ENCODE measurements around the gene NEGR1.

Gene NEGR1

DNA sequence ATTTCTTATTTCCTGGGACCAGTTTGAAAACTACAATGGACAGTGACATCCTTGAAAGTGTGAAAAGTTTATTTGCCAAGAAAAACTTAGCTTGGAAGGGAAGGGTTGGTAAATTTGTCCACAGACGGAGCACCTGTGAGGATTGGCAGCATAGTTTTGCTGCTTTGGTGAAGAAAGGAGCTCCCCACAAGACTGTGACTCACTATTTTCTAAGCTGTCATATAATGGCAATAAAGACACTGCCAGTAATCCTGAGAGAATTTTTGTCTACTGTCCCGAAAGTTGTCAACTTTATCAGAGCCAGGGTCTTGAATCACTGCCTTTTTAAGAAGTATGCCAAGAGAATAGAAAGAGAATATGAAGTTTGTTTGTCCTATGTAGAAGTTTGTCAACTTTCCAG, 230.8 kb downstream of the NEGR1 start:
- in situ Hi-C loops (cut with MboI; ENCODE audit: low sequenced_read_pairs) = no loop called here

- in situ Hi-C loops (cut with MboI; ENCODE audit: low sequenced_read_pairs) = no loop called here
Observed at GRCh38 chr1:72050551-72050950, 231.8 kb downstream of the NEGR1 start.

DNA sequence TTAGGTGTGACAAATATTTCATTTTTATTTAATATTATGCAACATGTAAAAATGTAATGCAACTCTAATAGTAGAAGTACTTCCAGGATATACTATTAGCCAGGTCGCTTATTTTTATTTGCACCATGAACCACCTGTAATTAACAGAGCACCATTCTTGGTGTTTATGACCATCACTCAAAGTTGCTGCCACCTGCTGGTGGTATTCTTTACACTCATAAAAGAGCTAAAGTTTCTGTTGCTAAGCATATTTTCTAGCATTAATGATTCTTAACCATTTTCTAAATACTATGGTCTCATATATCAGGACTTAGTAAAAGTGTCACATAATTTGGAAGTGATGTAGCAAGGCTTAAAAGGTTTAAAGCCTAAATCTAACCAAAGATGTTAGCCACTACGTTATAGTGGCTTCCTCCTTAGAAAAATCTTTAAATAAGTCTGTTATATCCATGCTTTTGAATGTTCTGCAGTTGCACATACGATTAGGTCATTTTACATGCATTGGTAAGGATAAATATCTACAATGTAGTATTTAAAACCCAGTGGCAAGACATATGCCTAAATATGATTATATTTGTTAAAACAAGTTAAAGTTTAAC, 244.5 kb downstream of the NEGR1 start:
- in situ Hi-C loops (cut with MboI; ENCODE audit: low sequenced_read_pairs) = no loop called here

DNA sequence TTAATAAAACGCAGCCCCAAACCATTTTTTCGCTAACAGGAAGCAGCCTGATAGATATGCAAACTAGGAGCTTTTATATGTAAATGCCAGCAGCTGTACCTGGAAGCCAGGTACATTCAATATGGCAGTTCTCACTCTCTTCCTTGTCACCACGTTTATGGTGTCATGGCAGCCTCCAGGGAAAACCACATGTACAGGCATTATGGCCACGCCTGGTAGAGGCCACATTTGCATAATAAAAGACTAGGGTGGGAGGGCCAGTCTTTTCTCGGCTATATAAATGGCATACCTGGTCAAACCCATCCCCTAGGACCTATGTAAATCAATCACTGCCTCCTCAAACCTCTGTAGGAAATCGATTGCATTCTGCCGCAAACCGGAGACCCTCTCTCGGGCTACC, 247.5 kb downstream of the NEGR1 start:
- in situ Hi-C loops (cut with MboI; ENCODE audit: low sequenced_read_pairs) = no loop called here

DNA sequence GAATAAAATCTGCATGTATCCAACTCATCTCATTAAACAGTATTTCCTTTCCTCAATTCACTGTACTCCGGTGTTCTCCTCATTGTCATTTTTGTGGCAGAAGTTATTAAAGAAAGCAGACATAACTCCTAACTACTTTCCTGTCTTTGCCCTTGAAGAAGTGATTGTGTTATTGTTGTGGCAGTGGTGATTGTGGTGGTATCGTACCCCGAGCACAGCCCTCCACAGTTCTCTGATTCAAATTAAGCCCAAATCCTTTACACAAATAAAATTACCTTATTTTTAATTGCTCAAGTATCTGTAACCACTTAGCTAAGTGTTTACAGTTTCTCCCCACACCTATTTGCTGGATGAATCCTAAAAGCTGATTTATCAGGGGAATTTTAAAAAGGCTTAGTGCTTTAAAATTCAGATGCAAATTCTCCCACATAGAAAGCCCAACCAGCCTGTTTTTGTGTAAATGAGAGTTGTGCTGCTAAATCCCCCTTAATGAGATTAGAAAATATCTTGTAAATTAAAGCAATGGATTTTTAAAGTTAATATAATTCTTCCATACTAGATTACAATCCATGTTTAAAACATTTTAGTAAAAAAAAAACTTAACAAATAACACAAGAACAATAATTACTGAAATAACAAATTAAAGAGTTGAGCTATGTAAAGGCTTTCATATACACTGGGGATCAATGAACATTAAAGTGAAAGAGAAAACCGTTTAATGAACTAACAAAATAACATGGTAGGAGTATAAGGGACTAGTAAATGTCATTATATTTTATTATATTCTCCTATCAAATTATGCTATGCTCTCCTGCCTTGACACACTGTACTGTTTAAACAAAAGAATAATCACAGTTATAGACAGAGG, 259.0 kb downstream of the NEGR1 start:
- in situ Hi-C loops (cut with MboI; ENCODE audit: low sequenced_read_pairs) = no loop called here

DNA sequence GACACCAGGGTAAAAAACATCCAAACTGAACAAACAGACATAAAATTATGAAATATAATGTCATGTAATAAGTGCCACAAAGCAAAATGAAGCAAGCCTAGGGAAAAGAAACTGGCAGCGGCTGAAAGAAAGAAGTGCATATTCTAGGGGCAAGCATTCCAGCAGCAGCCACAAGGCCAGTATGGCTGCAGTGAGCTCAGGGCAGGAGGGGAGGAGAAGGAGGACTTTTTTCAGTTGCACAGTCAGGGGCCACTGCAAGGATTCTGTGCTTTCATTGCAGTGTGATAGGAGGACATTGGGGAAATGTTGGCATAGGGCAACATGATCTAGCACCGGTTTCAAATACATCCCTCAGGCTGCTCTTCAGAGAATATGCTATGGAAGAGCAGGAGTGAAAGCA, 263.8 kb downstream of the NEGR1 start:
- in situ Hi-C loops (cut with MboI; ENCODE audit: low sequenced_read_pairs) = no loop called here

- in situ Hi-C loops (cut with MboI; ENCODE audit: low sequenced_read_pairs) = no loop called here
Observed at GRCh38 chr1:72015006-72015405, 267.3 kb downstream of the NEGR1 start.

- in situ Hi-C loops (cut with MboI; ENCODE audit: low sequenced_read_pairs) = no loop called here
Observed at GRCh38 chr1:72013161-72013560, 269.2 kb downstream of the NEGR1 start.

DNA sequence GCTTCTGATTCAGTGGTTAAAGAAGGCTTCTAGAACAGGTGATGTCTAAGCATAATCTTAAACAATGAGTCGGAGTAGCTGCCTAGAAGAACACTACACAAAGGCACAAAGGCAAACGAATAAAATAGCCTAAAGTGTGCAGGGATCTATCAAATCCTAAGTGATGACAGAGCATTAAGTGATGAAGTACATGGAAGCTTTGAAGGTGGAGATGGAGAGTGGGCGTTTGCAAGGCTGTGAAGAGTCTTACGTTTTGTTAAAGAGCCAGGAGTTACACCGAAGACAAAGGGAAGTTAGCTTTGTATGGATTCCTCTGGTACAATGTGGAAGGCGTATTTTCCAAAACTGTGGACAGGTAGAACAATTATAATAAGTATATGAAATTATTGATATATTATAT, 270.6 kb downstream of the NEGR1 start:
- in situ Hi-C loops (cut with MboI; ENCODE audit: low sequenced_read_pairs) = no loop called here

DNA sequence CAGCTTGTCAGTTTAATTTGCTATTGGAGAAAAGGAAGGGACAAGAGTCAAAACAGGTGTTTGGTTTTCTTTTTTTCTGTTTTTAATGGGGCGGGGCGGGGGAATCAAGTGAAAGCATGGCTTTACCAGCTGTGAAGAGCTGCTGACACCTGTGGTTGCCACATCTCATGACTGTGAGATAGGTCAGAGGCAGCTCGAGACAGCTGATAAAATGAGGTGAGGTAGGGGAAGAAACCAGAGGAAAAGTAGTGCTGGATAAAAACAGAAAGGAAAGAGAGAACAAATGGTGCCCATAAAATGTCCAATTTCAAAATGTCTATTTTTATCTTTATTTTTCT, 272.3 kb downstream of the NEGR1 start:
- in situ Hi-C loops (cut with MboI; ENCODE audit: low sequenced_read_pairs) = no loop called here

DNA sequence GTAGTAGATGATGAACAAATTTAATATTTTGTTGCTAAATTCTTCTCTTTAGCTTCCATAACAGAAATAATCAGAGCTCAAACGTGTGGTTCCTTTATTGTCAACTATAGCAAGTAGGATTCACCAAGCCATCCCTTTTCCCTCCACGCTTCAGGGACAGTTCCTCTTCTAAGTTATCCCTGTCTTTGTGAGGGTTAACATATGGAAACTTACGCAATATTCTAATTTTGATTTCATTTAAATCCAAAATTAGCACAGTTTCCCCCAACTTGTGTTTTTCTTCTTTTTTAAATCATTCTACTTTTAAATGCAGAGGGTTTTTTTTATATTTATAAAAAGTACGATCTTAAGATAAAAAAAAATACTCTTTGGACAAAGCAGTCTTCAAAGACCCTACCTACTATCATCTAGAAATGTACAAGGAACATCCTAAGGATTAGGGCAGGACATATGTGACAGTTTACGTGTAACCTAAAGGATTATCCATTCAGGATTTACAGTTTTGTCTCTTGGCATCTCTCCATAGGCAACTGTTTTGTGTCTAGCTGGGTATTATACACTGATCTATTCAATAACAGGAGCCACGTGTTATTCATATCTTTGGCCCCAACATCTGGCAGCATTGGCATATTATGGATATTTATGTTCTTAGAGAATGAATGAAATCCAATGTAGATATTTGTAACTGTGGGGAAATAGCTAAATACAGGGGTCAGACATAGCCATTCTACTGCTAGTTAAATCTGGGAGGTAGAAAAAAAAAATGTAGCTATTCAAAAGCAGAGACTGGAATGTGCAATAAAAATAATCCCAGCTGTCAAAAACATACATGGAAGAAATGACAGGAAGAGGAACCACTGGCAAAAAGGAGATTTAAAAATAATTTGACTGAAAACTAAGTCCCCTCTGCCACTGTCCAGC, 272.9 kb downstream of the NEGR1 start:
- in situ Hi-C loops (cut with MboI; ENCODE audit: low sequenced_read_pairs) = no loop called here

GRCh38 chr1:72007312-72007711, 275.0 kb downstream of the NEGR1 start:
- in situ Hi-C loops (cut with MboI; ENCODE audit: low sequenced_read_pairs) = no loop called here

- in situ Hi-C loops (cut with MboI; ENCODE audit: low sequenced_read_pairs) = no loop called here
Observed at GRCh38 chr1:72006092-72006491, 276.2 kb downstream of the NEGR1 start.

DNA sequence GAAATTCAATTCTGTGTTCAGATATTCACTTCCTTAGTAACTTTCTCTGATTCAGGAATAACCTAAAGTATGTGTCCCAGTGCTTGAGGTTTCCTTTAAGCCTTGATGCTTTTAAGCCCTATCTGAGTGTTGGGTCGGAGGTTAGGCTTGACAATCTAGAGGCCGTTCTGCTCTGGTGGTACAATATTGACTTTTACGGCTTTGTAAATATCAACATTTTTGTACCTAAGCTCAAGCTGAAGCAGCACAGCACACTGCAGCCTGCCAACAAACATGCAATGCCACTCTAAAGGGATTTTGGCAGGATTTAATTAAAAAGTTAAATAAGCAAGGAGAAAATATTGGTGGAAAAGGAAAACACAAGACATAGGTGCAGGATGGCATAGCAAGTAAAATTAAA, 279.2 kb downstream of the NEGR1 start:
- in situ Hi-C loops (cut with MboI; ENCODE audit: low sequenced_read_pairs) = no loop called here

- in situ Hi-C loops (cut with MboI; ENCODE audit: low sequenced_read_pairs) = no loop called here
Observed at GRCh38 chr1:72000809-72001208, 281.5 kb downstream of the NEGR1 start.

DNA sequence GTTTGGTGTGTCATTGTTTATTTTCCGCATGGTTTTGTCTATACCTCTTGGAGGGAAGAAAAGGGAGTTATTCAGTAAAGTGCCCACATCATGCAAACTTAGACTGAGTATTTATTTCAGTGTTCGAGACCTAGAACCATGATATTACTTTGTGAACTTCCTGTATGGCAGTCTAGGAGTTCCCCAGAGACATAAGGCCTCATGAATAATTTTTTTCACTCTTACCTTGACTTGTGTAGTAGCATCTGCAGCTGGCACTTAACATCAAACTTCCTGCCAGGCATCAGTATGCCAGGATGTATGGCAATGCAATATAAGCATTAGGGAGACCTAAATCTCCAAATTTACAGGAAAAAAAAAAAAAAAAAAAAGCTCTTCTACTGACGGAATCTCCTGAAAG, 287.7 kb downstream of the NEGR1 start:
- in situ Hi-C loops (cut with MboI; ENCODE audit: low sequenced_read_pairs) = no loop called here

DNA sequence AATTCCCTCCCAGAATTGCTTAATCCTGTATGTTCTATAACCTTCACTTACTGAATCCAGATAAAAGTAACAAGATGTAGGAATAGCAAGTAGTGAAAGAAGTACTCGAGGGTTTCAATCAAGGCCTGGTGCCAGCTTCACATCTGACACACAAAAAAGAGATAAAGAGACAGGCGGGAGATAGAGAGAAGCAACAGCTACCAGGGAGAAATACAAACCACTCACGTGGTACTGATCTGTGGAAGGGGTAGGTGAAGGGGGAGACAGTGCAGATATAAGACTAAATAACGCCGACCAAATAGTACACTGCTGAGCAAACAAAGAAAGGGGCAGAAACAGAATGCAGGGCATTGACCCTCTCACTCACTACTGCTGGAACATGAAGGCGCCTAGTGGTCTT, 295.2 kb downstream of the NEGR1 start:
- in situ Hi-C loops (cut with MboI; ENCODE audit: low sequenced_read_pairs) = no loop called here

GRCh38 chr1:71986160-71986559, 296.2 kb downstream of the NEGR1 start:
- in situ Hi-C loops (cut with MboI; ENCODE audit: low sequenced_read_pairs) = no loop called here

DNA sequence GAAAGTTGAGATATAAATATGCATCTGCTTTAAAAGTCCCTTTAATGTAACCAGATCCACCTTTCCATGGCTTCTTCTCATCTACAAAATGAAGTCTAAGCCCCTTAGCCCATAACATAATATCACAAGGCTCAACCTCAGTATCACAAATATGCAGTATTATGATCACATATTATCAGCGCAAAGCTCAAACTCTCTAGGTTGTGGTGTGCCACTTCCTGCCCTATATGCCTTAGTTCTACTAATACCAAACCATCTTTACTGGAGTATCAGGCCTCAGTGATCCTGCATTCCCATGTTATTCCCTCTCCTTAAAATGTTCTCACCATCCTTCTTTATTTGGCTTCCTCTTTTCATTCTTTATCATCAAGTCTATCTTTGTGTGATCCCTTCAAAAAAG, 301.8 kb downstream of the NEGR1 start:
- in situ Hi-C loops (cut with MboI; ENCODE audit: low sequenced_read_pairs) = no loop called here

DNA sequence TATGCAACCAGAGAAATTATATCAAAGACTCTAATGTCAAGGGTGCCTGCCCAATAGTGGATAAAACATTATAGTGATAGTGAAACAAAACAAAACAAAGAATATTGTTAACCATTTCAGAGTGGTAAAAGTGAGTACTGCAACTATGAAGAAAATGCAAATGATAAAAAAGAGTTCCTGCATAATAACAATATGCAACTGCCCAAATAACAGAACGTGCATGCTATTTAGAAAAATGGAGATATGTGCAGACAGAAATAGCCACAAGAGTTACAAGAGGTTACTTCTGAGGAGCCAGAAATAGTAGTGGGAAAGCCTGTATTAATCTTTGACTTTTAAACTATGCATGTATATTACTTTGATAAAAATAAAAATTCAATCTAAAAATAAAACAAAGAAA, 302.5 kb downstream of the NEGR1 start:
- in situ Hi-C loops (cut with MboI; ENCODE audit: low sequenced_read_pairs) = no loop called here

GRCh38 chr1:71967670-71968069, 314.7 kb downstream of the NEGR1 start:
- in situ Hi-C loops (cut with MboI; ENCODE audit: low sequenced_read_pairs) = no loop called here

- in situ Hi-C loops (cut with MboI; ENCODE audit: low sequenced_read_pairs) = no loop called here
Observed at GRCh38 chr1:71964188-71964587, 318.2 kb downstream of the NEGR1 start.

Data from HL-60/S4 treated with phorbol 12-myristate 13-acetate at 8.2 ng/mL for 4 days and 3 days (cell line).